HepG2 (cell line): ENCODE measurements around the gene FNDC7. TPM values are rescaled to one million over a fixed set of nuclear protein-coding genes. Genes with fewer than 3 reads are reported as not detected.

Experiments used
- ATAC-seq: fragments of 200-7000 bp; cut with Tn5 transposase; 3 replicates; pipeline ENCODE4 v1.9.1; 2020; ENCODE audit warnings: mild to moderate bottlenecking, moderate library complexity
- BruUV-seq: library from RNA; stranded (reverse); fragments of 400-500 nt; replicated peaks from 2 replicates; lab custom pipeline; 2021; lab: Mats Ljungman, UMichigan
- CTCF ChIA-PET: fragments of 300-600 bp; formaldehyde crosslinking; extraction: SDS; loops from one replicate; lab custom pipeline; 2021; ENCODE audit warnings: low total read pairs, inconsistent platforms, low intra/inter-chr PET ratio; lab: Yijun Ruan, JAX
- POLR2A ChIA-PET: fragments of 350-600 bp; sonication (Branson Sonifier 250); formaldehyde crosslinking; loops from one replicate; lab custom pipeline; 2020; ENCODE audit warnings: antibody characterized with exemption, inconsistent platforms; lab: Yijun Ruan, JAX
- DNase-seq: peaks from one replicate; pipeline ENCODE4 v3.0.0-alpha.2; 2015; ENCODE audit warnings: low spot score
- FAIRE-seq: peaks from 3 replicates; lab custom pipeline; 2011; peaks lifted over from hg19 to GRCh38; lab: Jason Lieb, UNC
- H2AFZ ChIP-seq: one replicate; pipeline ENCODE4 v1.6.1; 2011; ENCODE audit warnings: low read length, inconsistent platforms
- H3K27ac ChIP-seq: fragments of 300-600 bp; 3 replicates; pipeline ENCODE4 v1.8.0; 2011; ENCODE audit warnings: mixed run types, mild to moderate bottlenecking, mixed read lengths, low read length, inconsistent platforms; ENCODE audit not compliant: insufficient read depth; ENCODE audit errors: extremely low read length
- H3K27me3 ChIP-seq, 2 experiments: fragments of 200-600 bp in 1 of 2; 2 replicates in 1 of 2; 3 replicates in 1 of 2; pipeline versions ENCODE4 v1.6.0 to v1.8.0; 2011; ENCODE audit warnings: low read length in 2 of 2, mild to moderate bottlenecking in 2 of 2, moderate library complexity in 2 of 2, inconsistent platforms in 1 of 2; ENCODE audit not compliant: insufficient read depth in 2 of 2, control insufficient read depth in 1 of 2
- H3K36me3 ChIP-seq, 2 experiments: fragments of 200-600 bp in 1 of 2; replicated peaks in 1 of 2; 2 replicates in 1 of 2; 3 replicates in 1 of 2; pipeline versions ENCODE4 v1.5.1 to v1.8.0; 2011; ENCODE audit warnings: low read length in 2 of 2, inconsistent platforms in 1 of 2; ENCODE audit not compliant: insufficient read depth in 2 of 2, control insufficient read depth in 1 of 2
- H3K4me1 ChIP-seq: 2 replicates; pipeline ENCODE4 v1.5.1; 2012; ENCODE audit warnings: low read length, inconsistent platforms; ENCODE audit not compliant: insufficient read depth
- H3K4me2 ChIP-seq: 2 replicates; pipeline ENCODE4 v1.6.0; 2011; ENCODE audit warnings: low read depth, low read length, inconsistent platforms
- H3K4me3 ChIP-seq, 3 experiments: fragments of 200-600 bp in 1 of 3; sonication (generic), shearing (Covaris generic) in 1 of 3; replicated peaks in 1 of 3; 2 replicates each; pipeline ENCODE4 v1.5.1; 2011 to 2016; ENCODE audit warnings: low read length in 3 of 3, inconsistent platforms in 2 of 3, low read depth in 2 of 3, mild to moderate bottlenecking in 2 of 3, control low read depth in 1 of 3, mixed read lengths in 1 of 3; ENCODE audit not compliant: insufficient read depth in 1 of 3
- H3K79me2 ChIP-seq: one replicate; pipeline ENCODE4 v1.6.1; 2011; ENCODE audit warnings: low read length, inconsistent platforms; ENCODE audit not compliant: insufficient read depth
- H3K9ac ChIP-seq: 2 replicates; pipeline ENCODE4 v1.6.0; 2011; ENCODE audit warnings: mild to moderate bottlenecking, low read depth, low read length, inconsistent platforms; ENCODE audit not compliant: insufficient read depth
- H3K9me3 ChIP-seq: 2 replicates; pipeline ENCODE4 v1.5.1; 2012; ENCODE audit warnings: mild to moderate bottlenecking, low read length
- H4K20me1 ChIP-seq: 2 replicates; pipeline ENCODE4 v1.6.0; 2011; ENCODE audit warnings: inconsistent platforms, mild to moderate bottlenecking, low read length, moderate library complexity; ENCODE audit not compliant: insufficient read depth
- AHDC1 ChIP-seq: sonication (generic); formaldehyde crosslinking; IDR thresholded peaks from 2 replicates; pipeline ENCODE4 v1.5.1; 2020; ENCODE audit warnings: mild to moderate bottlenecking, missing genetic modification reagents, borderline replicate concordance
- NPAS2 ChIP-seq: sonication (generic); formaldehyde crosslinking; IDR thresholded peaks from 2 replicates; pipeline ENCODE4 v1.8.0; 2022; ENCODE audit warnings: mild to moderate bottlenecking, missing genetic modification reagents, borderline replicate concordance
- PAF1 ChIP-seq: IDR thresholded peaks from 2 replicates; pipeline ENCODE4 v1.6.1; 2016; ENCODE audit warnings: missing genetic modification reagents, missing compliant biosample characterization
- ZNF281 ChIP-seq: sonication (generic); formaldehyde crosslinking; IDR thresholded peaks from 2 replicates; pipeline ENCODE4 v1.4.0; 2020; ENCODE audit warnings: missing genetic modification reagents, borderline replicate concordance
- ZNF335 ChIP-seq: sonication (generic); formaldehyde crosslinking; IDR thresholded peaks from 2 replicates; pipeline ENCODE4 v1.4.0; 2020; ENCODE audit warnings: missing genetic modification reagents
- WGBS: methylation state at CpG from one replicate; pipeline ENCODE4 v1.1.6; 2017; ENCODE audit warnings: low lambda C conversion rate; 5-methylcytosine and 5-hydroxymethylcytosine counted together
- in situ Hi-C: cut with HindIII; loops from 2 replicates; pipeline ENCODE4 v1.10.0; 2017; ENCODE audit warnings: low pct_unique_long_range_greater_than_20kb; ENCODE audit not compliant: extremely low pct_ligation_motif_present
- intact Hi-C: fragments of 100-400 bp; cut with micrococcal nuclease; formaldehyde crosslinking; loops from one replicate; pipeline ENCODE4 v1.10.0; 2022; ENCODE audit not compliant: unreplicated experiment
- polyA plus RNA-seq, 8 experiments: library from polyadenylated mRNA; depleted of rRNA in 3 of 8; stranded (reverse) in 7 of 8; unstranded in 1 of 8; fragments of >200 nt; fragmentation: Illumina TruSeq in 4 of 8; extraction: Trizol in 4 of 8; gene quantifications; 2 replicates each; pipeline versions ENCODE4 v1.2.1 to v1.2.3, GENCODE V29; 2011 to 2016; ENCODE audit warnings: low read depth in 4 of 8, missing spikeins in 1 of 8, mixed read lengths in 1 of 8; ENCODE audit not compliant: insufficient read depth in 1 of 8
- total RNA-seq, 5 experiments: library from RNA; depleted of rRNA; stranded (reverse); fragments of >200 nt; fragmentation: Illumina TruSeq; extraction: Trizol; gene quantifications; 2 replicates each; pipeline ENCODE4 v1.2.3, GENCODE V29; 2016; ENCODE audit warnings: low read depth in 1 of 5

The FNDC7 gene
- total and polyA plus RNA-seq, 2 of the 13 experiments (the other 11 are each of a cell fraction or from before 2014, with no cell fraction given), result 0.03 TPM; not detected in 1

GRCh38 chr1:108734171-108734865, 21.6 kb downstream of the FNDC7 start:
- POLR2A ChIA-PET, result interaction anchor here (1.2 kb wide), 1 partner anchor 13 kb away, joined by 3 read pairs; no protein-coding TSS in a partner anchor
- DNase-seq (no peak), FAIRE-seq (no peak), ATAC-seq (no peak)
- 100% methylated on average over 1 of the region's 1 CpG for WGBS
- in situ Hi-C loops, result no loop called here
- Histone ChIP-seq H2AFZ (no peak overlapping the region), H3K27ac (no peak overlapping the region), H3K79me2 (no peaks in the 10 kb centered on the region), H3K36me3 (no peaks in the 10 kb centered on the region), H3K9me3 (no peaks in the 10 kb centered on the region), H3K9ac (no peak overlapping the region), H3K4me1 (no peaks in the 10 kb centered on the region), H4K20me1 (no peaks in the 10 kb centered on the region), H3K4me2 (no peak overlapping the region), H3K4me3 (no peak overlapping the region), H3K27me3 (peaks cover 0 to 6% of the 10 kb centered on the region in 2 experiments; a peak in 2 of 5 replicates)
- CTCF ChIA-PET, result no interaction called here
- no peak for TF ChIP-seq AHDC1 (CRISPR knock-in tag)
- TF ChIP-seq PAF1 (CRISPR knock-in tag), result no peak
- no peak for TF ChIP-seq NPAS2 (CRISPR knock-in tag)
- TF ChIP-seq ZNF281 (CRISPR knock-in tag), result no peak
- TF ChIP-seq ZNF335 (CRISPR knock-in tag), result no peak
- BruUV-seq, result no TSS peak
- intact Hi-C loops, result no loop called here
